GM19193 (cell line): ENCODE measurements around the gene CLNK.

Source experiments
- POLR2A ChIP-seq: IDR thresholded peaks from 4 replicates; pipeline ENCODE4 v1.6.1; 2011; ENCODE audit not compliant: insufficient read depth, insufficient read length; ENCODE audit errors: extremely low read depth

Gene CLNK

DNA sequence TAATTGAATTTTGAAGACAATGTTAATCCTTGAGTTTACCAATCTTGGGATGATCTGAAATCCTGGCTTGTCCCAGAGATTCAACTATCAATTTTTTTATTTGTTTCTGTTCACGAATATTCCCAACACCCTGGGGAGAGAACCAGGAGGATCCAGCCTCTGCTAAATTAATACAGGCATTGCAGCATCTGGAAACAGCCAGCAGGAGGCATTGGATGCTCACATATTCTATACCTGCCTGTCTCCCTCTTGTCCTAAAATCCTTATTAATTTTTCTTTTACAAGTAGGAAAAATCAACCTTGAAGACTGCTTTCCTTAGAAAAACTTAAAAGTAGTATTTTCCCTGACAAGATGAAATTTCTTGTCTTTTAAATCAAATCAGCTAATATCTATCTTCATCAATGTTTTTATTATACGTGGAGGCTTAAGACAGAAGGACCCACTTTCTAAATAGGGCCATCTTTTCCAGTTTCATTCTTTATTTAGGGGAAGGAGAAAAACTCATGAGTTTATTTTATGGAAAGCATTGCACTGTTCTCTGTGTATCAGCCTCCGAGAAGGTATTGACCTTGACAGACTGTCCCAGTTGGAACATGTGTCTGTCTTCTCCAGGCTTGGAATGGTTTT is 102.4 kb downstream of the CLNK start:
- no peak for TF ChIP-seq POLR2A

GRCh38 chr4:10581022-10581421 is 103.5 kb downstream of the CLNK start:
- no peak for TF ChIP-seq POLR2A

- TF ChIP-seq POLR2A, result no peak
Measured at GRCh38 chr4:10579648-10580047, 104.9 kb downstream of the CLNK start.

DNA sequence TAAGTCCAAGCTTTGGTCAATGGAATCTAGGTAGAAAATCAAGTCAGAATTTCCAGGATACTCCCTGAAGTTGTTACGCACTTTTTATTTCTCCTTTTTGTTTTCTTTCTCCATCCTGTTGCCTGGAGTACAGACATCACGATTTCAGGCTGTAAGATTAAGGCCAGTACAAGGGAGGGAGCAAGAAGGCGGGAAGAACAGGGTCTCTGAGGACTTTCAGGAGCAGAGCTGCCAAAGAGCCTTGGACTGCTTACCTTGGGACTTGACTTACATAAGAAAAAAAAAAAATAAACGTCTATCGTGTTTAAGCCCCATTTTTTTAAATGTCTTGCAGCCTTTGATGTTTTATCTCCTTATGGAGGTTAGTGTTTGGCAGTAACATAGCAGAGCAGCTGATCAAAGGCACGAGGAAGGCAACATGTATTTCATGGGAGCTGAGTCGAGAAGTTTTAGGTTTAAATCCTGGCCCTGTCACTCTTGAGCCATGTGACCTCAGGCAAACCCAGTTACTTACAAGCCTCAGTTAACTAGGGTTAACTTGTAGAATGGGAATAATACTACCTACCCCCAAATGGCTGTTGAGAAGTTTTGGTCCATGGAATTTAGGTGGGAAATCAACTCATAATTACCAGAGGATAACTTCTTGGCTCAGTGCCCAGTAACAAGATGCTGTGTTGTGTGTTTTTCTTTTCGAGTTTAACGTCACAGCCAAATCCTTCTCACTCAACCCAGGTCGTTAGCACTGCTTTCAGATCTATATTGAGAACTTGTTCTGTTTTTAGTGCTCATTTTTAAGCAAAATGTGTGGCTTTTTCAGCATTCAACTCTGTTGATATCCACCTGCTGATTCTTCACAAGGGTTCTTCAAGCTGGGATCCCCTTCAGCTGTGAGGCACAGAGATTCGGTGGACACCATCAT is 106.8 kb downstream of the CLNK start:
- TF ChIP-seq POLR2A, result no peak

- TF ChIP-seq POLR2A, result no peak
Measured at GRCh38 chr4:10577018-10577417, 107.5 kb downstream of the CLNK start.

DNA sequence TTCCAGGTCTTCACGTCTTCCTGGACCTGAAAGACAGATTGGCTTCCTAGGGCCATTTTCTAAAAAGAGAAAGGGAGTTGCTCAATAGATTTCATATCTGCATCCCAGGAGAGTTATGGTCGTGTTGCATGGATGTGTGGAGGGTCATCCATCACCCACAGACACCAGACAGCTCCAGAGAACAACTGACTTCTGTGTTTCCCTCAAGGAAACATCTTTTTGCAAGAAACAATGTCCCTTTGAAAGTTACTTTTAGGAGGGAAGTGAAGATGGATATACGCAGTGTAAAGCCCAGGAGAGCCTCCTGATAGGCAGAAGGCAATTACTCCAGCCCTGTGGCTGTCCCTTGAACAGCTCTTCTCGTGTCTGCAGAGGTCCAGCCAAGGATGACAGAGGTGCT is 108.3 kb downstream of the CLNK start:
- TF ChIP-seq POLR2A, result no peak

GRCh38 chr4:10575414-10575813 is 109.2 kb downstream of the CLNK start:
- TF ChIP-seq POLR2A, result no peak

- no peak for TF ChIP-seq POLR2A
Measured at GRCh38 chr4:10571909-10572308, 112.7 kb downstream of the CLNK start.

GRCh38 chr4:10569491-10569890 is 115.1 kb downstream of the CLNK start:
- no peak for TF ChIP-seq POLR2A

DNA sequence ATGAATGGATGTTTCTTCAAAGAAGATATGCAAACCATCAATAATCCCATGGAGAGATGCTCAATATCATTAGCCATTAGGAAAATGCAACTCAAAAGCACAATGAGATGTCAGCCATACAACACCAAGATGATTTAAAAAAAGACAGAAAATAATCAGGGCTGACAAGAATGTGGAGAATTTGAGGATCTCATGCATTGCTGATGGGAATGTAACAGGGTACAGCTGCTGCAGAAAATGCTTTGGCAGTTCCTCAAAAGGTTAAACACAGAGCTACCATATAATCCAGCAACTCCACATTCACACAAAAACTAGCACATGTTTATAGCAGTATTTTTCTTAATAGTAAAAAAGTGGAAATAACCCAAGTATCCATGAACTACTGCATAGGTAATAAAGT is 116.8 kb downstream of the CLNK start:
- TF ChIP-seq POLR2A, result no peak

DNA sequence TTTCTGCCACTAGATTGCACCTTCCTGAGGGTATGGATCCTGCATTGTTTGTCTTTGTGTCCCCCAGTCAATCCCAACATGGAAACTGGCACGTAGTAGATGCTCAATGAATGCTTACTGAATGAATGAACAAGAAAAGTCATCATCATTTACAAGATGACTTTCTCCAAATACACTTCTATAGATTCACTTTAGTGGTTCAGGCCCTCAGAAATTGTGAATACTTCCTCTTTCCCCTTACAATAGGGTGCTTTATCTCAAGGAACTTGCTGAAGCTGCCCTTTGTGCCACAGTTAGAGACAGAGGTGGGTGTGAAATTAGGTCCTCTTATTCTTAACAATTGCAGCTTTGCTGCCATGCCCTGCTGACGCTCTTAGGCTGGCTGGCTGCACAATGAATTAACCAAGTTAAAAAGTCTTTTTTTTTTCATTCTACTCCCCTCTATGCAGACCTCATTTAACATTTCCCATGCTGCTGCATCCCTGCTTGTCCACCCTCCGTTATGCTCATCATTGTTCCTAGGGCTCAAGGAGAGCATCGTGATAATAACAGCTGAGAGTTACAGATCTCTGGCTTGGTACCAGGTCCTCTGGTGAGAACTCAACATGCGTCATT is 119.3 kb downstream of the CLNK start:
- no peak for TF ChIP-seq POLR2A

DNA sequence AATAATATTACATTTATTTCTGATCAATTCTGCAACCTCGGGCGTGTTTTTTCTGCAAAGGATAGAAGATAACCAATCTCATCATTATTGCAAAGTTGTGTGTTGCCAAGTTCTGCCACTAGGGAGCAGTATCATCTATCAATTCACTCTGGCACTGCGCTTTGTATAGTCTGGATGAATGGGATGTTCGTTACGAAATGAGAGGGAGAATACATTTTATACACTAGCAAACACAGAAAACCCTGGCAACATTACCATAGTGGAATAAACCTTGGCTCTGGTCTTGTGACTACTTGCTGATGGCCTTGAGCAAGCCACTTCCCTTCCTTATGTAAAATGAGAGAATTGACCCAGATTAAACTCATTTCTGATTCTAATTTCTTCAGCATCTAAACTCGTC is 129.9 kb downstream of the CLNK start:
- TF ChIP-seq POLR2A, result no peak

- no peak for TF ChIP-seq POLR2A
Measured at GRCh38 chr4:10554121-10554520, 130.4 kb downstream of the CLNK start.

GRCh38 chr4:10552591-10553280 is 131.8 kb downstream of the CLNK start:
- TF ChIP-seq POLR2A, result no peak

DNA sequence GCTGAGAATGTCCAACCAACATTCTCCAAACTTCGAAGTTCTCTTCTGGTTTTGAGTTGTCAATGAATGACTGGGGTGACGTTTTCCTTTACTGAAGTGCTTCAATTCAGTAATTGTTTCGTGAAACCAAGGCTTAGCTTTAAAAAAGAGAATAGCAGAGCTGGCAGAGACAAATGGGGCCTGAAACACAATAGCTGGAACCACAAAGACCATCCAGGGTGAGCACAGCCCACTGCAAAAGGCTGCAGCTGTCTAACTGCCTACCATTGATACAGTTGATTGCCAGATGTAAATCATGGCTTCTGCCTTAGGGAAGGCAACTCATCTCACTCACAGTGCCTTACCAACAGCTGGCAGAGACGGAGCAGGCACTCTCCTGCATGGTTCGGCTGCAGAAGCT is 148.7 kb downstream of the CLNK start:
- TF ChIP-seq POLR2A, result no peak
